H1 (cell line): ENCODE results near the gene SLIT3. TPM values are rescaled to one million over a fixed set of nuclear protein-coding genes. Genes with fewer than 3 reads are reported as not detected.

Source experiments
- CTCF ChIA-PET: fragments of 300-600 bp; sonication (Branson Sonifier 250); formaldehyde crosslinking; loops from one replicate; lab custom pipeline; 2021; ENCODE audit not compliant: partially characterized antibody; lab: Charles Lee
- POLR2A ChIA-PET: fragments of 300-600 bp; sonication (Branson Sonifier 250); formaldehyde crosslinking; loops from one replicate; lab custom pipeline; 2021; ENCODE audit warnings: inconsistent platforms; ENCODE audit not compliant: partially characterized antibody; lab: Charles Lee
- DNase-seq, 2 experiments: peaks; one replicate each; pipeline versions ENCODE4 v3.0.0 to v3.0.0-alpha.2; 2010 to 2022; ENCODE audit warnings: low spot score in 2 of 2, low read depth in 1 of 2, mixed read lengths in 1 of 2
- FAIRE-seq: peaks from 2 replicates; lab custom pipeline; 2011; peaks lifted over from hg19 to GRCh38; lab: Jason Lieb, UNC
- H2AFZ ChIP-seq: 2 replicates; pipeline ENCODE4 v1.8.1; 2012; ENCODE audit warnings: low read length, inconsistent platforms
- H2AK5ac ChIP-seq: 2 replicates; pipeline ENCODE4 v1.6.1; 2013; ENCODE audit warnings: low read depth, low read length
- H2BK120ac ChIP-seq: replicated peaks from 2 replicates; pipeline ENCODE3; 2013; ENCODE audit warnings: low read depth, low read length, inconsistent platforms
- H2BK12ac ChIP-seq: 2 replicates; pipeline ENCODE4 v1.6.1; 2013; ENCODE audit warnings: low read depth, low read length
- H2BK15ac ChIP-seq: 2 replicates; pipeline ENCODE4 v1.6.1; 2013; ENCODE audit warnings: low read length
- H2BK20ac ChIP-seq: 2 replicates; pipeline ENCODE4 v1.6.1; 2013; ENCODE audit warnings: low read length
- H2BK5ac ChIP-seq: 2 replicates; pipeline ENCODE4 v1.6.1; 2013; ENCODE audit warnings: low read depth, low read length
- H3K14ac ChIP-seq: 2 replicates; pipeline ENCODE4 v1.6.1; 2013; ENCODE audit warnings: inconsistent platforms; ENCODE audit not compliant: insufficient read length
- H3K18ac ChIP-seq: 2 replicates; pipeline ENCODE4 v1.6.1; 2013; ENCODE audit warnings: low read length; ENCODE audit errors: extremely low read depth
- H3K23ac ChIP-seq: 2 replicates; pipeline ENCODE4 v1.6.1; 2013; ENCODE audit warnings: inconsistent platforms; ENCODE audit not compliant: insufficient read length
- H3K23me2 ChIP-seq: 2 replicates; pipeline ENCODE4 v1.6.1; 2013; ENCODE audit warnings: low read depth, low read length
- H3K27ac ChIP-seq: 2 replicates; pipeline ENCODE4 v1.6.1; 2011; ENCODE audit warnings: low read depth, low read length, inconsistent platforms
- H3K27me3 ChIP-seq, 4 experiments: replicated peaks in 1 of 4; 1 replicate in 1 of 4; 2 replicates in 3 of 4; pipeline versions ENCODE4 v1.6.1 to v1.8.1; 2011 to 2013; ENCODE audit warnings: low read length in 3 of 4, mild to moderate bottlenecking in 3 of 4, inconsistent platforms in 2 of 4, mixed read lengths in 2 of 4, moderate library complexity in 1 of 4; ENCODE audit not compliant: control insufficient read depth in 3 of 4, insufficient read depth in 3 of 4; ENCODE audit errors: extremely low read depth in 1 of 4
- H3K36me3 ChIP-seq, 4 experiments: 2 replicates each; pipeline versions ENCODE4 v1.6.1 to v1.8.1; 2011 to 2013; ENCODE audit warnings: mild to moderate bottlenecking in 4 of 4, low read length in 3 of 4, moderate library complexity in 2 of 4, control low read depth in 1 of 4, inconsistent platforms in 1 of 4; ENCODE audit not compliant: insufficient read depth in 4 of 4, control insufficient read depth in 2 of 4
- H3K4ac ChIP-seq: replicated peaks from 2 replicates; pipeline ENCODE3; 2013; ENCODE audit warnings: low read length, low read depth, mixed read lengths, inconsistent platforms; ENCODE audit not compliant: insufficient read length
- H3K4me1 ChIP-seq, 4 experiments: replicated peaks in 1 of 4; 1 replicate in 1 of 4; 2 replicates in 3 of 4; pipeline versions ENCODE4 v1.6.1 to v1.8.1; 2011 to 2013; ENCODE audit warnings: low read length in 3 of 4, inconsistent platforms in 2 of 4, mixed read lengths in 1 of 4; ENCODE audit not compliant: insufficient read depth in 4 of 4, control insufficient read depth in 3 of 4
- H3K4me2 ChIP-seq, 2 experiments: 2 replicates each; pipeline versions ENCODE4 v1.6.1 to v1.8.1; 2011 to 2013; ENCODE audit warnings: low read depth in 2 of 2, low read length in 2 of 2, control low read depth in 1 of 2, inconsistent platforms in 1 of 2, mild to moderate bottlenecking in 1 of 2; ENCODE audit not compliant: insufficient read depth in 1 of 2
- H3K4me3 ChIP-seq, 4 experiments: fragments of 200-600, 300-600 bp in 1 of 4; sonication (generic), shearing (Covaris generic), sonication (Bioruptor Twin) in 1 of 4; 2 replicates each; pipeline versions ENCODE4 v1.5.1 to v1.8.1; 2011 to 2016; ENCODE audit warnings: low read length in 4 of 4, low read depth in 3 of 4, control low read depth in 2 of 4, inconsistent platforms in 2 of 4, mild to moderate bottlenecking in 2 of 4, mixed read lengths in 1 of 4, moderate library complexity in 1 of 4; ENCODE audit not compliant: insufficient read depth in 2 of 4; ENCODE audit errors: extremely low read depth in 1 of 4
- H3K56ac ChIP-seq: replicated peaks from 2 replicates; pipeline ENCODE3; 2013; ENCODE audit warnings: low read depth, mild to moderate bottlenecking, mixed read lengths, low read length, inconsistent platforms; ENCODE audit not compliant: insufficient read length
- H3K79me1 ChIP-seq: 2 replicates; pipeline ENCODE4 v1.6.1; 2013; ENCODE audit warnings: low read depth, low read length, control low read depth
- H3K79me2 ChIP-seq, 2 experiments: 2 replicates each; pipeline versions ENCODE4 v1.6.1 to v1.8.1; 2012 to 2013; ENCODE audit warnings: low read length in 2 of 2, mild to moderate bottlenecking in 2 of 2, inconsistent platforms in 1 of 2; ENCODE audit not compliant: insufficient read depth in 2 of 2, control insufficient read depth in 1 of 2
- H3K9ac ChIP-seq, 4 experiments: replicated peaks in 1 of 4; 1 replicate in 1 of 4; 2 replicates in 3 of 4; pipeline versions ENCODE4 v1.6.1 to v1.8.1; 2011 to 2013; ENCODE audit warnings: low read depth in 3 of 4, low read length in 3 of 4, control low read depth in 2 of 4, mild to moderate bottlenecking in 2 of 4, moderate library complexity in 2 of 4, inconsistent platforms in 1 of 4; ENCODE audit errors: extremely low read depth in 1 of 4
- H3K9me3 ChIP-seq, 2 experiments: 2 replicates each; pipeline versions ENCODE4 v1.6.1 to v1.8.1; 2012 to 2013; ENCODE audit warnings: mild to moderate bottlenecking in 2 of 2, moderate library complexity in 2 of 2, control low read depth in 1 of 2, inconsistent platforms in 1 of 2, low read depth in 1 of 2, low read length in 1 of 2, mixed read lengths in 1 of 2; ENCODE audit not compliant: insufficient read depth in 2 of 2
- H4K20me1 ChIP-seq, 2 experiments: replicated peaks in 1 of 2; 2 replicates each; pipeline versions ENCODE3 to v1.8.1; 2011 to 2013; ENCODE audit warnings: inconsistent platforms in 2 of 2, low read length in 2 of 2, mild to moderate bottlenecking in 1 of 2; ENCODE audit not compliant: insufficient read depth in 2 of 2, control insufficient read depth in 1 of 2
- H4K5ac ChIP-seq: 2 replicates; pipeline ENCODE4 v1.6.1; 2013; ENCODE audit warnings: low read length, low read depth, mixed read lengths, inconsistent platforms; ENCODE audit not compliant: insufficient read length
- H4K8ac ChIP-seq: 2 replicates; pipeline ENCODE4 v1.8.0; 2013; ENCODE audit warnings: mild to moderate bottlenecking, moderate library complexity, low read length, inconsistent platforms; ENCODE audit not compliant: insufficient read depth; ENCODE audit errors: extremely low read depth
- H4K91ac ChIP-seq: replicated peaks from 2 replicates; pipeline ENCODE3; 2013; ENCODE audit warnings: low read length, mixed read lengths, inconsistent platforms; ENCODE audit not compliant: insufficient read length
- BCL11A ChIP-seq, 2 experiments: IDR thresholded peaks; one replicate each; pipeline ENCODE4 v1.6.1; 2011; ENCODE audit warnings: low read depth in 2 of 2, low read length in 2 of 2, mild to moderate bottlenecking in 2 of 2
- NANOG ChIP-seq: IDR thresholded peaks from 2 replicates; pipeline ENCODE4 v1.6.1; 2011; ENCODE audit warnings: low read length, low read depth, mild to moderate bottlenecking, inconsistent platforms; ENCODE audit not compliant: insufficient read depth, poor library complexity, severe bottlenecking
- PHF8 ChIP-seq: fragments of 200-600 bp; sonication (generic); conservative IDR thresholded peaks from 2 replicates; pipeline ENCODE4 v1.7.1; 2012; ENCODE audit warnings: low read depth, mild to moderate bottlenecking, inconsistent platforms, low read length, moderate library complexity
- RFX5 ChIP-seq: IDR thresholded peaks from 2 replicates; pipeline ENCODE4 v1.6.1; 2011; ENCODE audit warnings: low read depth, low read length, improper control_type of control experiment, borderline replicate concordance
- SAP30 ChIP-seq: fragments of 300-600 bp; sonication (generic); IDR thresholded peaks from 2 replicates; pipeline ENCODE4 v1.7.1; 2012; ENCODE audit warnings: low read length, moderate library complexity, mild to moderate bottlenecking, inconsistent platforms; ENCODE audit not compliant: insufficient read depth, insufficient replicate concordance
- SIX5 ChIP-seq: IDR thresholded peaks from 2 replicates; pipeline ENCODE4 v1.6.1; 2011; ENCODE audit warnings: mild to moderate bottlenecking, low read depth, low read length
- WGBS, 2 experiments: shearing (Covaris generic) in 1 of 2; methylation state at CpG; one replicate each; pipeline versions ENCODE4 v1.1.6 to v1.1.7; 2013 to 2015; ENCODE audit warnings: low lambda C conversion rate in 2 of 2, mixed read lengths in 2 of 2, inconsistent platforms in 1 of 2, low coverage in 1 of 2, missing lambda C conversion rate in 1 of 2; ENCODE audit not compliant: insufficient replicate concordance in 2 of 2, insufficient coverage in 1 of 2, insufficient read length in 1 of 2; ENCODE audit errors: extremely low coverage in 1 of 2, missing lambda C conversion rate in 1 of 2; 5-methylcytosine and 5-hydroxymethylcytosine counted together
- polyA plus RNA-seq, 7 experiments: library from polyadenylated mRNA; depleted of rRNA in 3 of 7; stranded (reverse) in 5 of 7; unstranded in 2 of 7; fragments of >200 nt in 5 of 7; fragments of 200-250 nt in 2 of 7; gene quantifications; 1 replicate in 5 of 7; 2 replicates in 1 of 7; 4 replicates in 1 of 7; pipeline versions ENCODE4 v1.2.1 to v1.2.3, GENCODE V29; 2011 to 2013; ENCODE audit warnings: missing spikeins in 2 of 7, mixed read lengths in 2 of 7
- total RNA-seq: library from RNA; stranded (reverse); fragmentation: NEBNext Ultra II Directional; extraction: Animal tissue kit (Norgen Biotek cat#: 25700); gene quantifications from 2 replicates; pipeline ENCODE4 v1.2.1, GENCODE V29; 2021
- TF ChIP-seq, protein P1 (sequence below): IDR thresholded peaks from 2 replicates; pipeline ENCODE4 v1.6.1; 2011; ENCODE audit warnings: low read depth, mild to moderate bottlenecking, low read length; ENCODE audit not compliant: insufficient read depth

Gene SLIT3
- total and polyA plus RNA-seq, 2 of the 8 experiments (the other 6 are each of a cell fraction or from before 2014, with no cell fraction given) = 1.1 to 1.2 TPM

DNA sequence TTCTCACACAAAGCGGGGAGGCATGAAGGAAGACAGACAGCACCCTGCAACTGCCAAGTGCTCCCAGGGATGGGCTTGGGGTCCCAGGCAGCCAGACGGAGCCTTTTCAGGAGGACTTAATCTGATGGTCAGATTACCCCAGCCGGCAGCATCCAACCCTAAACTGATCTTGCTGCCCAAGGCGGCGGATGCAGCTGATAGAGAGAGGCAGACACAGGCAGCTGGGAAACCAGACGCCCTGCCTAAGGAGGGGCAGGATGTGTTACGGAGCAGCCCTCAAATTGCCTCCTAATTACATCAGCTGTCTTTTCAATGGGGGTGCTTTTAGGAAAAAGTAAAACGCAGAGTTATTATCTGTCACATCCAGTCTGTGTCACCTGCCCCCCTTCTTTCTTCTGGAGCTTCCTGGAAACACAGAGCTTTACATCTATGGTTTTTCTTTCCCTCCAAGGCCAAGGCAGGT is 530.9 kb downstream of the SLIT3 start:
- Histone ChIP-seq H3K4me2 (no peak overlapping the region), H3K56ac (no peak overlapping the region), H3K27ac (no peak overlapping the region), H3K23me2 (no peaks in the 10 kb centered on the region), H2BK15ac (no peak overlapping the region), H2BK20ac (no peak overlapping the region), H3K36me3 (peaks cover 0 to 4% (median 0%) of the 10 kb centered on the region in 4 experiments; a peak in 1 of 8 replicates), H4K5ac (no peak overlapping the region), H3K79me2 (no peaks in the 10 kb centered on the region), H3K79me1 (no peaks in the 10 kb centered on the region), H3K4me3 (no peak overlapping the region), H4K20me1 (no peaks in the 10 kb centered on the region), H4K91ac (no peak overlapping the region), H2BK5ac (no peak overlapping the region), H2BK12ac (no peak overlapping the region), H4K8ac (no peak overlapping the region), H2AFZ (no peak overlapping the region), H3K14ac (no peak overlapping the region), H3K9ac (no peak overlapping the region), H3K4me1 (no peaks in the 10 kb centered on the region), H2BK120ac (no peak overlapping the region), H3K23ac (no peak overlapping the region), H3K4ac (no peak overlapping the region), H3K9me3 (peaks cover 0 to 6% of the 10 kb centered on the region in 2 experiments; a peak in 3 of 4 replicates), H2AK5ac (no peak overlapping the region), H3K18ac (no peak overlapping the region), H3K27me3 (no peaks in the 10 kb centered on the region)
- FAIRE-seq (no peak), DNase-seq (no peak)
- POLR2A ChIA-PET = interaction anchor here (0.7 kb wide), 1 partner anchor 109 kb away, joined by 3 read pairs; no protein-coding TSS in a partner anchor
- CTCF ChIA-PET = interaction anchor here (0.7 to 1.5 kb wide), 4 partner anchors 30 to 532 kb away, joined by 3 to 4 read pairs (median 3); no protein-coding TSS in a partner anchor
- 83% methylated on average over 8 of the region's 8 CpGs; no CpG with 5 or more reads in 1 of the 2 experiments for WGBS, 2 experiments
- no peak for TF ChIP-seq NANOG
- no peak for TF ChIP-seq SIX5
- TF ChIP-seq, protein P1, sequence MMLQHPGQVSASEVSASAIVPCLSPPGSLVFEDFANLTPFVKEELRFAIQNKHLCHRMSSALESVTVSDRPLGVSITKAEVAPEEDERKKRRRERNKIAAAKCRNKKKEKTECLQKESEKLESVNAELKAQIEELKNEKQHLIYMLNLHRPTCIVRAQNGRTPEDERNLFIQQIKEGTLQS = no peak
- TF ChIP-seq SAP30 = no peak
- no peak for TF ChIP-seq BCL11A (IDR thresholded peaks at IDR 0.05; ENCODE audit: low read depth in 2 of 2, low read length in 2 of 2)
- TF ChIP-seq RFX5 = no peak
- TF ChIP-seq PHF8 = no peak
